ENCODE results near the gene VPS8.
"Not testable (repeated sequence)": the region's sequence is repeated elsewhere in the genome, so short reads cannot be mapped to it uniquely, and the experiment has no call there.

Gene VPS8

GRCh38 chr3:185017584-185017983 is 205.6 kb downstream of the VPS8 start:
- DNase-seq, result not testable (repeated sequence)

- DNase-seq, result not testable (repeated sequence)
Measured at GRCh38 chr3:185017996-185018395, 206.0 kb downstream of the VPS8 start.

- DNase-seq, result no peak
Measured at GRCh38 chr3:185021256-185021655, 209.3 kb downstream of the VPS8 start.

- DNase-seq, result no peak
Measured at GRCh38 chr3:185024406-185024805, 212.4 kb downstream of the VPS8 start.

- DNase-seq, result no peak
Measured at GRCh38 chr3:185024966-185025365, 213.0 kb downstream of the VPS8 start.

GRCh38 chr3:185028121-185028520 is 216.2 kb downstream of the VPS8 start:
- DNase-seq, result no peak

- DNase-seq, result no peak
Measured at GRCh38 chr3:185029086-185029485, 217.1 kb downstream of the VPS8 start.

GRCh38 chr3:185030399-185030798 is 218.4 kb downstream of the VPS8 start:
- DNase-seq, result no peak

GRCh38 chr3:185030951-185031350 is 219.0 kb downstream of the VPS8 start:
- no peak for DNase-seq

GRCh38 chr3:185037801-185038200 is 225.8 kb downstream of the VPS8 start:
- no peak for DNase-seq

GRCh38 chr3:185040425-185040824 is 228.5 kb downstream of the VPS8 start:
- no peak for DNase-seq

GRCh38 chr3:185041540-185041939 is 229.6 kb downstream of the VPS8 start:
- DNase-seq, result no peak

GRCh38 chr3:185042312-185043050 is 230.5 kb downstream of the VPS8 start:
- no peak for DNase-seq

GRCh38 chr3:185046164-185046515 is 234.2 kb downstream of the VPS8 start:
- no peak for DNase-seq

- DNase-seq, result no peak
Measured at GRCh38 chr3:185046603-185047002, 234.6 kb downstream of the VPS8 start.

- no peak for DNase-seq
Measured at GRCh38 chr3:185049710-185050109, 237.7 kb downstream of the VPS8 start.

- DNase-seq, result no peak
Measured at GRCh38 chr3:185051801-185052200, 239.8 kb downstream of the VPS8 start.

- no peak for DNase-seq
Measured at GRCh38 chr3:185052631-185053030, 240.7 kb downstream of the VPS8 start.

GRCh38 chr3:185056908-185057307 is 244.9 kb downstream of the VPS8 start:
- no peak for DNase-seq

- no peak for DNase-seq
Measured at GRCh38 chr3:185057829-185058228, 245.9 kb downstream of the VPS8 start.

- DNase-seq, result no peak
Measured at GRCh38 chr3:185058796-185059195, 246.8 kb downstream of the VPS8 start.

GRCh38 chr3:185059766-185060165 is 247.8 kb downstream of the VPS8 start:
- no peak for DNase-seq

- DNase-seq, result no peak
Measured at GRCh38 chr3:185060655-185061054, 248.7 kb downstream of the VPS8 start.

GRCh38 chr3:185062191-185062590 is 250.2 kb downstream of the VPS8 start:
- DNase-seq, result no peak

- no peak for DNase-seq
Measured at GRCh38 chr3:185063431-185063830, 251.5 kb downstream of the VPS8 start.
